Parathyroid adenoma (tissue), 2 donors: ENCODE measurements around the gene TBC1D22A.
A peak's percentile ranks its signal among the peaks of the same experiment; 100 is the strongest.

ENCODE experiments used
- H2AFZ ChIP-seq: fragments of 300-600 bp; sonication (generic); one replicate; pipeline ENCODE4 v1.7.0; 2017; ENCODE audit warnings: antibody characterized with exemption, mild to moderate bottlenecking
- H3K27ac ChIP-seq: fragments of 300-600 bp; sonication (generic); one replicate; pipeline ENCODE4 v1.7.0; 2017
- H3K27me3 ChIP-seq: fragments of 300-600 bp; sonication (generic); one replicate; pipeline ENCODE4 v1.7.0; 2017; ENCODE audit warnings: low read length; ENCODE audit not compliant: control insufficient read depth, insufficient read depth
- H3K36me3 ChIP-seq: fragments of 300-600 bp; sonication (generic); one replicate; pipeline ENCODE4 v1.7.0; 2017; ENCODE audit warnings: low read length; ENCODE audit not compliant: control insufficient read depth, insufficient read depth
- H3K4me1 ChIP-seq: fragments of 300-600 bp; sonication (generic); one replicate; pipeline ENCODE4 v1.7.0; 2017; ENCODE audit warnings: control low read depth
- H3K4me2 ChIP-seq: fragments of 300-600 bp; sonication (generic); one replicate; pipeline ENCODE4 v1.7.0; 2017; ENCODE audit warnings: low read length
- H3K4me3 ChIP-seq: fragments of 300-600 bp; sonication (generic); one replicate; pipeline ENCODE4 v1.7.0; 2017; ENCODE audit warnings: low read depth, low read length
- H3K79me2 ChIP-seq: fragments of 300-600 bp; sonication (generic); one replicate; pipeline ENCODE4 v1.7.0; 2017; ENCODE audit warnings: control low read depth
- H3K9ac ChIP-seq: fragments of 300-600 bp; sonication (generic); one replicate; pipeline ENCODE4 v1.7.0; 2017; ENCODE audit warnings: mild to moderate bottlenecking
- H3K9me3 ChIP-seq: fragments of 300-600 bp; sonication (generic); one replicate; pipeline ENCODE4 v1.7.0; 2017; ENCODE audit warnings: low read length; ENCODE audit not compliant: control insufficient read depth
- TF ChIP-seq, protein P1 (sequence below): fragments of 300-600 bp; sonication (generic); IDR thresholded peaks from one replicate; pipeline ENCODE4 v1.7.0; 2017; ENCODE audit warnings: antibody characterized with exemption, mild to moderate bottlenecking
- donor health status: primary hyperparathyroidism.

Gene TBC1D22A

DNA sequence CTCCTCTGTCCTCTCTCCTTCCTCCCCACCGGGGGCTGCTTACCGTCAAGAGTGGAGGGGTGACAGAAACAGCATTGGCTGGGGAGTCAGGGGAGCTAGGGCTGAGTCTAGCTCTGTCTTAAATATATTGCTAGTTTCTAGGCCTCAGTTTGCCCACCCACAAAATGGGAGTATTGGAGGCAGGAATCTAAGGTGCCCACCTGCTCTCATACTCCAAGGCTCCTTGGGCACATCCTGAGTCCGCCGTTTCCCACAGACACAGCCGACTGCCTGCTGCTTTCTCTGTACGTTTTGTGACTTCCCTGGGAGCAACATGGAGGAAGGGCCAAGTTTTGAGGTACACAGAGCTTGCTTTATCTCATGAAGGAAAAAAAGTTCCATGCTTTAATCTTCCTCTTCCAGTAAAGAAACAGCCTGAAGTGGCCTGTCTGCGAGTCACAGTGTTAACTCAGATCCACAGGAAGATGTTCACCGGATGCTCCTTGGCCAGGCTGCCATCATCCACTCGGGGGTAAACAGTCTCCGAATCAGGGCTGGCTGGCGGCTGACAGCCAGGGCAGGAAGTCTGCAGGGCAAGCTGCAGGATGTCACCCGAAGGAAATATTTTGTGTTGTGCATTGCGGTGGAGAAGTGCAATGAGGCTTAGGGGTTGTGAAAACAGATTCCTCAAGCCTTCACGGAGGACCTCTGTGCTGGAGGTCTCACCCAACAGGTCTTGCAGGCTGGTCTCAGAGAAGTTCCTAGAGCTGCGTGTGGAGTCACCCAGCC is 13.4 kb upstream of the TBC1D22A start:
- Histone ChIP-seq H3K4me2 (no peak overlapping the region), H3K27me3 (no peaks in the 10 kb centered on the region), H3K36me3 (no peaks in the 10 kb centered on the region), H3K9me3 (no peaks in the 10 kb centered on the region), H3K4me3 (no peak overlapping the region), H3K4me1 (no peaks in the 10 kb centered on the region), H2AFZ (no peak overlapping the region), H3K79me2 (no peaks in the 10 kb centered on the region), H3K27ac (peak overlapping the region; percentile 36), H3K9ac (no peak overlapping the region)
- TF ChIP-seq, protein P1, sequence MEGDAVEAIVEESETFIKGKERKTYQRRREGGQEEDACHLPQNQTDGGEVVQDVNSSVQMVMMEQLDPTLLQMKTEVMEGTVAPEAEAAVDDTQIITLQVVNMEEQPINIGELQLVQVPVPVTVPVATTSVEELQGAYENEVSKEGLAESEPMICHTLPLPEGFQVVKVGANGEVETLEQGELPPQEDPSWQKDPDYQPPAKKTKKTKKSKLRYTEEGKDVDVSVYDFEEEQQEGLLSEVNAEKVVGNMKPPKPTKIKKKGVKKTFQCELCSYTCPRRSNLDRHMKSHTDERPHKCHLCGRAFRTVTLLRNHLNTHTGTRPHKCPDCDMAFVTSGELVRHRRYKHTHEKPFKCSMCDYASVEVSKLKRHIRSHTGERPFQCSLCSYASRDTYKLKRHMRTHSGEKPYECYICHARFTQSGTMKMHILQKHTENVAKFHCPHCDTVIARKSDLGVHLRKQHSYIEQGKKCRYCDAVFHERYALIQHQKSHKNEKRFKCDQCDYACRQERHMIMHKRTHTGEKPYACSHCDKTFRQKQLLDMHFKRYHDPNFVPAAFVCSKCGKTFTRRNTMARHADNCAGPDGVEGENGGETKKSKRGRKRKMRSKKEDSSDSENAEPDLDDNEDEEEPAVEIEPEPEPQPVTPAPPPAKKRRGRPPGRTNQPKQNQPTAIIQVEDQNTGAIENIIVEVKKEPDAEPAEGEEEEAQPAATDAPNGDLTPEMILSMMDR: no peak

- Histone ChIP-seq H3K9ac (no peak overlapping the region), H3K79me2 (no peaks in the 10 kb centered on the region), H3K9me3 (no peaks in the 10 kb centered on the region), H3K4me2 (no peak overlapping the region), H3K36me3 (no peaks in the 10 kb centered on the region), H3K4me3 (no peak overlapping the region), H3K27ac (no peak overlapping the region), H3K27me3 (no peaks in the 10 kb centered on the region), H3K4me1 (no peaks in the 10 kb centered on the region), H2AFZ (no peak overlapping the region)
- TF ChIP-seq, protein P1: no peak
These were observed 12.5 kb upstream of the TBC1D22A start for GRCh38 chr22:46749682-46750529.

DNA sequence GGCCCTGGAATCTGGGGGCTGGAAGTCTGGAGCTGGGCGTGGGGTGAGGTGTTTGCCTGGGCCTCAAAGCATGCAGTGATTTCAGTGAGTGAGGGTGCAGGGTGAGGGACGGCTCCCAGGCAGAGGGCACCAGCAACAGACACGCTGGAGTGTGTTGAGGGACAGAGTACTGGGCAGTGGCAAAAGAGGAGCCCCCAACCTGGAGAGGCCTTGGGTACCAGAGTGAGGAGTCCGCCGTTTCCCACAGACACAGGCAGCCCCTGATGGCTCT is 12.0 kb upstream of the TBC1D22A start:
- Histone ChIP-seq H3K27me3 (no peaks in the 10 kb centered on the region), H3K9me3 (no peaks in the 10 kb centered on the region), H3K79me2 (no peaks in the 10 kb centered on the region), H3K27ac (no peak overlapping the region), H3K36me3 (no peaks in the 10 kb centered on the region), H3K4me2 (no peak overlapping the region), H3K4me3 (no peak overlapping the region), H3K9ac (no peak overlapping the region), H2AFZ (no peak overlapping the region), H3K4me1 (no peaks in the 10 kb centered on the region)
- TF ChIP-seq, protein P1: no peak

DNA sequence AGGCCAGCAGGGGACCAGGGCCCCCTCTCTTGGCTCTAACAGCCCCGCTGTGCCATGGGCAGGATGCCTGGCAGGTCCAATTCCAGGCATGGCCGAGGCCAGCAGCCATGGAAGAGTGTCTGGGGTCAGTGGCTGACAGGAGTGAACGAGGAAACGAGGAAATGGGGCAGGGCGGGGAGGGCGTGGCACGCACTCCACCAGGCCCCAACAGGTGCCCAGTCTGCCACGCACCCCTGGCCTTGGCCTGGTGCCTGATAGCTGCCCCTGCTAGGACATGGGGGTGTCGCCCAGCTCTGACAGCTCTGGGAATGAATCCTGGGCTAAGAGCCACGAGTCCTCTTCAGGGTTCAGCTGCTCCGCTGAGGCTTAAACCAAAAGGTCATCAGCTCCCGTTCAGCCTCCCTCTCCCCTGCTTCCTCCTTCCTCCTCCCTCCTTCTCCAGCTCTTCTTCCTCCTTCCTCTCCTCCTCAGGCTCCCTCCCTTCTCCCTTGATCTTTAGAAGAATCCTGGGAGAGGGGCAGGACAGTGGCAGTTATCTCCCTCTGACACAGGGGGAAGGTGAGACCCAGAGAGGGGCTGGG is 11.5 kb upstream of the TBC1D22A start:
- TF ChIP-seq, protein P1: no peak
- Histone ChIP-seq H3K9ac (no peak overlapping the region), H3K79me2 (no peaks in the 10 kb centered on the region), H2AFZ (no peak overlapping the region), H3K27me3 (no peaks in the 10 kb centered on the region), H3K27ac (no peak overlapping the region), H3K36me3 (no peaks in the 10 kb centered on the region), H3K4me3 (no peak overlapping the region), H3K4me1 (no peaks in the 10 kb centered on the region), H3K9me3 (no peaks in the 10 kb centered on the region), H3K4me2 (no peak overlapping the region)
